Measurements from ENCODE around the gene SLC34A2. TPM values are rescaled to one million over a fixed set of nuclear protein-coding genes. Genes with fewer than 3 reads are reported as not detected.
"Not testable (repeated sequence)": the region's sequence is repeated elsewhere in the genome, so short reads cannot be mapped to it uniquely, and the experiment has no call there.

SLC34A2 gene
- total RNA-seq, 3 donors from 2014 or later (not counting 1 experiment from before 2014, with no cell fraction given): not detected

DNA sequence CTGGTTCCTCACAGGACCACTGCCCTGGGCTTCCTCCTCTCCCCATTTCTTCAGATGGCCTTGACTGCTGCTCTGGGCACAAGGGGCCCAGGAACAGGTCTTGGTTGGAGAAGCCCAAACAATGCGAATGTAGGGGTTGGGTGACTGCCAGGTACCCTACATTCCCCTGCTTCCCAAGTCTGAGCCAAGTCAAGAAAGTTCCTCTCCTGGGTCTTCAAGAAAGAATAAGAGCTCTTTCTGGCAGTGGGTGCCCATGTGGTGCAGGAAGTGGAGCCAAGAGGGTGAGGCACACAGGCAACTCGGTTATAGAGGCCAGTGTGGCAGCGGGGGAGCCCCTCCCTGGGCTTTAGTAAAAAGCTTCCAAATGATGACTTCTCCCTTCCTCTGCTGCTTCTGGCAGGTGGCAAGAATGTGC is 2.7 kb downstream of the SLC34A2 start:
- no peak overlapping the region for H3K27ac Mint-ChIP-seq
- H3K4me1 ChIP-seq (ENCODE audit: control insufficient read depth, insufficient read depth, low read length): peaks cover 17% of the 10 kb centered on the region
- H3K27me3 Mint-ChIP-seq (ENCODE audit: low read depth in 2 of 2): peaks cover 25 to 28% of the 10 kb centered on the region in 2 donors
- H3K36me3 ChIP-seq (ENCODE audit: control insufficient read depth, insufficient read depth, low read length): no peaks in the 10 kb centered on the region
- intact Hi-C loops (cut with micrococcal nuclease): no loop called here
- no peaks in the 10 kb centered on the region for H3K9me3 ChIP-seq (ENCODE audit: control insufficient read depth, insufficient read depth, low read length)
- TF ChIP-seq, protein P1, sequence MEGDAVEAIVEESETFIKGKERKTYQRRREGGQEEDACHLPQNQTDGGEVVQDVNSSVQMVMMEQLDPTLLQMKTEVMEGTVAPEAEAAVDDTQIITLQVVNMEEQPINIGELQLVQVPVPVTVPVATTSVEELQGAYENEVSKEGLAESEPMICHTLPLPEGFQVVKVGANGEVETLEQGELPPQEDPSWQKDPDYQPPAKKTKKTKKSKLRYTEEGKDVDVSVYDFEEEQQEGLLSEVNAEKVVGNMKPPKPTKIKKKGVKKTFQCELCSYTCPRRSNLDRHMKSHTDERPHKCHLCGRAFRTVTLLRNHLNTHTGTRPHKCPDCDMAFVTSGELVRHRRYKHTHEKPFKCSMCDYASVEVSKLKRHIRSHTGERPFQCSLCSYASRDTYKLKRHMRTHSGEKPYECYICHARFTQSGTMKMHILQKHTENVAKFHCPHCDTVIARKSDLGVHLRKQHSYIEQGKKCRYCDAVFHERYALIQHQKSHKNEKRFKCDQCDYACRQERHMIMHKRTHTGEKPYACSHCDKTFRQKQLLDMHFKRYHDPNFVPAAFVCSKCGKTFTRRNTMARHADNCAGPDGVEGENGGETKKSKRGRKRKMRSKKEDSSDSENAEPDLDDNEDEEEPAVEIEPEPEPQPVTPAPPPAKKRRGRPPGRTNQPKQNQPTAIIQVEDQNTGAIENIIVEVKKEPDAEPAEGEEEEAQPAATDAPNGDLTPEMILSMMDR (IDR thresholded peaks at IDR 0.05): no peak
- H3K36me3 Mint-ChIP-seq: no peaks in the 10 kb centered on the region
- H3K4me3 Mint-ChIP-seq: no peak overlapping the region
- peaks cover 0 to 16% of the 10 kb centered on the region in 2 donors for H3K4me1 Mint-ChIP-seq
- no peaks in the 10 kb centered on the region for H3K9me3 Mint-ChIP-seq
- no peak overlapping the region for H3K4me3 ChIP-seq (ENCODE audit: low read length)
- 92% methylated on average over 3 of the region's 3 CpGs for WGBS (ENCODE audit: insufficient coverage)
- no peak for DNase-seq
- H3K27ac ChIP-seq (ENCODE audit: low read length): no peak overlapping the region
- ATAC-seq: no peak
- H3K27me3 ChIP-seq (ENCODE audit: control insufficient read depth, insufficient read depth, low read length): peaks cover 11% of the 10 kb centered on the region

DNA sequence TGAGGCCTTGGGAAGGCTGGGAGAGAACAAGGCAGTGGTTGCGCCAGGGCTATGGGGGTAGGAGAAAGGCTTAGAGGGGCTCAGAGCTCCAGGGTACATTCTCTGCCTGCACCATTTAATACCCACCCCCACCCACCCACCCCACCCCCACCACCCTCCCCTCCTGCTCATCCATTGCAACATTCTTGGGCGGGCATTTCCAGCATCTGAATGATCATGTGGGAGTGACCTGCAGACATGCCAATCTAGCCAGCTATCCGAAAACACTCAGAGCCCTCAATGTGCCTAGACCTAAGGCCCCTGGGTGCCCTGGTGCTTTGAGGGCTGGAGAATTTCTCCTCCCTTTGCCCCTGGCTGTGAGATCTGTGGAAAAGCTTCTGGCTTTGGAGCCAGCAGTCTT is 3.1 kb downstream of the SLC34A2 start:
- H3K4me1 Mint-ChIP-seq: peaks cover 0 to 16% of the 10 kb centered on the region in 2 donors
- H3K27ac Mint-ChIP-seq: no peak overlapping the region
- H3K4me3 Mint-ChIP-seq: no peak overlapping the region
- Histone ChIP-seq H3K27me3 (ENCODE audit: control insufficient read depth, insufficient read depth, low read length) (peaks cover 11% of the 10 kb centered on the region), H3K4me3 (ENCODE audit: low read length) (no peak overlapping the region), H3K36me3 (ENCODE audit: control insufficient read depth, insufficient read depth, low read length) (no peaks in the 10 kb centered on the region), H3K4me1 (ENCODE audit: control insufficient read depth, insufficient read depth, low read length) (peaks cover 17% of the 10 kb centered on the region), H3K27ac (ENCODE audit: low read length) (no peak overlapping the region), H3K9me3 (ENCODE audit: control insufficient read depth, insufficient read depth, low read length) (no peaks in the 10 kb centered on the region)
- no peaks in the 10 kb centered on the region for H3K36me3 Mint-ChIP-seq
- ATAC-seq (no peak), DNase-seq (no peak)
- intact Hi-C loops (cut with micrococcal nuclease): no loop called here
- TF ChIP-seq, protein P1 (IDR thresholded peaks at IDR 0.05): no peak
- H3K9me3 Mint-ChIP-seq: no peaks in the 10 kb centered on the region
- H3K27me3 Mint-ChIP-seq (ENCODE audit: low read depth in 2 of 2): peaks cover 21 to 28% of the 10 kb centered on the region in 2 donors
- 82% methylated on average over 2 of the region's 3 CpGs for WGBS (ENCODE audit: insufficient coverage)

DNA sequence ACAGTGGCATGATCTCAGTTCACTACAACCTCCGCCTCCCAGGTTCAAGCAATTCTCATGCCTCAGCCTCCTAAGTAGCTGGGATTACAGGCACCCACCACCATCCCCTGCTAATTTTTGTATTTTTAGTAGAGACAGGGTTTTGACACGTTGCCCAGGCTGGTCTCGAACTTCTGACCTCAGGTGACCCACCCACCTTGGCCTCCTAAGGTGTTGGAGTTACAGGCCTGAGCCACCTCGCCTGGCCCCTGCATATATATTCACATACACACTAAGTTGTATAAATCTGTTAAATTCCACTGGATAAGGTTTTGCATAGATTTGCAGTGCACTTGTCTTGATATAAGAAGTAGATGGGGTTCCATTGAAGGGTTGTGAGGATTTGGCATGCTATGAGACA is 5.8 kb downstream of the SLC34A2 start:
- intact Hi-C loops (cut with micrococcal nuclease); H3K9me3 ChIP-seq (ENCODE audit: control insufficient read depth, insufficient read depth, low read length); ATAC-seq; H3K36me3 Mint-ChIP-seq; H3K27ac ChIP-seq (ENCODE audit: low read length); H3K4me3 ChIP-seq (ENCODE audit: low read length); H3K9me3 Mint-ChIP-seq; H3K27me3 ChIP-seq (ENCODE audit: control insufficient read depth, insufficient read depth, low read length); H3K27ac Mint-ChIP-seq; H3K4me3 Mint-ChIP-seq; DNase-seq; H3K36me3 ChIP-seq (ENCODE audit: control insufficient read depth, insufficient read depth, low read length): not testable (repeated sequence)
- H3K4me1 ChIP-seq (ENCODE audit: control insufficient read depth, insufficient read depth, low read length): peaks cover 12% of the 10 kb centered on the region
- WGBS (ENCODE audit: insufficient coverage): 94% methylated on average over 3 of the region's 4 CpGs
- Mint-ChIP-seq H3K27me3 (ENCODE audit: low read depth in 2 of 2) (peaks cover 16 to 19% of the 10 kb centered on the region in 2 donors), H3K4me1 (peaks cover 0 to 10% of the 10 kb centered on the region in 2 donors)

DNA sequence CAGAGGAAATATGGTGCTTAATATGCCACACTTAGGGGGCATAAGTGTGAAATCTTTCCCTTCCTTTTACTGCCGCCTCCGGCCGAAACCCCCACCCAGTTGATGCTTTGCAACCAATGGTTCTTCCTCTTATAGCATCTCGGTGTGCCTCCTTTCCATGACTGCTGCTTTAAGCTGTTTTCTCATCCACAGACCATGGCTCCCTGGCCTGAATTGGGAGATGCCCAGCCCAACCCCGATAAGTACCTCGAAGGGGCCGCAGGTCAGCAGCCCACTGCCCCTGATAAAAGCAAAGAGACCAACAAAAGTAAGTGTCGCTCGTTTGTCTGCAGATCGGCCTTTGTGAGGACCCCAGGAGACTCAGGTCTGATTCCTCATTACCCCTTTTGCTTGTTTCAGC is 6.7 kb downstream of the SLC34A2 start:
- Mint-ChIP-seq H3K27me3 (ENCODE audit: low read depth in 2 of 2) (peaks cover 8 to 10% of the 10 kb centered on the region in 2 donors), H3K36me3 (no peaks in the 10 kb centered on the region), H3K4me3 (no peak overlapping the region), H3K9me3 (no peaks in the 10 kb centered on the region), H3K27ac (no peak overlapping the region), H3K4me1 (peaks cover 0 to 10% of the 10 kb centered on the region in 2 donors)
- DNase-seq (no peak), ATAC-seq (no peak)
- H3K27me3 ChIP-seq (ENCODE audit: control insufficient read depth, insufficient read depth, low read length): no peaks in the 10 kb centered on the region
- TF ChIP-seq, protein P1 (IDR thresholded peaks at IDR 0.05): no peak
- H3K27ac ChIP-seq (ENCODE audit: low read length): no peak overlapping the region
- intact Hi-C loops (cut with micrococcal nuclease): no loop called here
- no peak overlapping the region for H3K4me3 ChIP-seq (ENCODE audit: low read length)
- H3K4me1 ChIP-seq (ENCODE audit: control insufficient read depth, insufficient read depth, low read length): peaks cover 12% of the 10 kb centered on the region
- H3K9me3 ChIP-seq (ENCODE audit: control insufficient read depth, insufficient read depth, low read length): no peaks in the 10 kb centered on the region
- no peaks in the 10 kb centered on the region for H3K36me3 ChIP-seq (ENCODE audit: control insufficient read depth, insufficient read depth, low read length)
- 70% methylated on average over 10 of the region's 10 CpGs for WGBS (ENCODE audit: insufficient coverage)
